ENCODE data around the gene DDX23. TPM values are rescaled to one million over a fixed set of nuclear protein-coding genes. Genes with fewer than 3 reads are reported as not detected.

DDX23 gene
- total and polyA plus RNA-seq, 3 experiments from 2014 or later = 51.0 to 148 (median 147) TPM

DNA sequence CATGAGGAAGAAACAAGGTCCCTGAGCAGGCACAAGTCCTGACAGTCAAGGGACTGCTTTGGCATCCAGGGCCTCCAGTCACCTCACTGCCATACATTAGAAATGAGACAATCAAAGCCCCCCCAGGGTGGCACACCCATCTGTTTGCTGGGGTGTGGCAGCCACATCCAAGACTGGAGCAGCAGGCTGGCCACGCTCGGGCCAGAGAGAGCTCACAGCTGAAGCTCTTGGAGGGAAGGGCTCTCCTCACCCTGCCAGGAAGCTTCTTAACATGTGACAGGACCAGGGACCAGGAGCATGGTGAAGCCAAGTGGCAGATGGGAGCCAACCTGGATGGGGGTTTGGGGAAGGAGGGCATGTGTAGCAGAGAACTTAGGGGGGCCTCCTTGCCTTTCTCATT, 23.7 kb downstream of the DDX23 start:
- no peak overlapping the region for H3K27ac ChIP-seq (ENCODE audit: low read depth, low read length)
- no peak overlapping the region for H3K27ac Mint-ChIP-seq
- H3K27me3 ChIP-seq (ENCODE audit: insufficient read depth, low read length, poor library complexity, severe bottlenecking) = no peaks in the 10 kb centered on the region
- no peak for DNase-seq
- H3K4me1 Mint-ChIP-seq = peaks cover 3 to 17% (median 7%) of the 10 kb centered on the region in 3 donors
- H3K9me3 Mint-ChIP-seq = no peaks in the 10 kb centered on the region
- H3K4me3 Mint-ChIP-seq = no peak overlapping the region
- H3K27me3 Mint-ChIP-seq = no peaks in the 10 kb centered on the region
- no peaks in the 10 kb centered on the region for H3K4me1 ChIP-seq (ENCODE audit: insufficient read depth, low read length)
- H3K36me3 ChIP-seq (ENCODE audit: insufficient read depth, low read length) = peaks cover 43% of the 10 kb centered on the region
- H3K36me3 Mint-ChIP-seq = peaks cover 0 to 54% (median 8%) of the 10 kb centered on the region in 3 donors
- H3K9me3 ChIP-seq (ENCODE audit: low read length) = no peaks in the 10 kb centered on the region
- H3K4me3 ChIP-seq (ENCODE audit: low read length) = no peak overlapping the region
- POLR2A ChIA-PET = interaction anchor here (1.2 kb wide), 1 partner anchor 11 kb away, joined by 4 read pairs; no protein-coding TSS in a partner anchor
- CTCF ChIA-PET = no interaction called here

GRCh38 chr12:48827513-48828096, 24.4 kb downstream of the DDX23 start:
- no peak overlapping the region for H3K27ac ChIP-seq (ENCODE audit: low read depth, low read length)
- Mint-ChIP-seq H3K27ac (no peak overlapping the region), H3K4me3 (no peak overlapping the region), H3K9me3 (no peaks in the 10 kb centered on the region), H3K36me3 (peaks cover 0 to 47% (median 6%) of the 10 kb centered on the region in 3 donors), H3K27me3 (peaks cover 0 to 1% of the 10 kb centered on the region in 2 donors), H3K4me1 (peaks cover 3 to 20% (median 7%) of the 10 kb centered on the region in 3 donors)
- DNase-seq = no peak
- ChIA-PET CTCF (interaction anchor here (1.3 to 2.4 kb wide), 2 partner anchors 13 to 32 kb away, joined by 6 to 7 read pairs; no protein-coding TSS in a partner anchor), POLR2A (interaction anchor here (1.2 kb wide), 1 partner anchor 11 kb away, joined by 4 read pairs; no protein-coding TSS in a partner anchor)
- no peaks in the 10 kb centered on the region for H3K27me3 ChIP-seq (ENCODE audit: insufficient read depth, low read length, poor library complexity, severe bottlenecking)
- H3K9me3 ChIP-seq (ENCODE audit: low read length) = no peaks in the 10 kb centered on the region
- no peak overlapping the region for H3K4me3 ChIP-seq (ENCODE audit: low read length)
- peaks cover 36% of the 10 kb centered on the region for H3K36me3 ChIP-seq (ENCODE audit: insufficient read depth, low read length)
- no peaks in the 10 kb centered on the region for H3K4me1 ChIP-seq (ENCODE audit: insufficient read depth, low read length)

GRCh38 chr12:48827026-48827425, 24.9 kb downstream of the DDX23 start:
- CTCF ChIA-PET = interaction anchor here (1.3 to 2.4 kb wide), 2 partner anchors 12 to 31 kb away, joined by 6 to 7 read pairs; no protein-coding TSS in a partner anchor
- H3K9me3 ChIP-seq (ENCODE audit: low read length) = no peaks in the 10 kb centered on the region
- Mint-ChIP-seq H3K27me3 (peaks cover 0 to 1% of the 10 kb centered on the region in 2 donors), H3K36me3 (peaks cover 0 to 42% (median 6%) of the 10 kb centered on the region in 3 donors), H3K4me3 (no peak overlapping the region), H3K27ac (peak overlapping the region in 1 of 8 donors; percentile 38), H3K4me1 (peaks cover 3 to 20% (median 7%) of the 10 kb centered on the region in 3 donors), H3K9me3 (no peaks in the 10 kb centered on the region)
- no peaks in the 10 kb centered on the region for H3K27me3 ChIP-seq (ENCODE audit: insufficient read depth, low read length, poor library complexity, severe bottlenecking)
- POLR2A ChIA-PET = no interaction called here
- no peak overlapping the region for H3K4me3 ChIP-seq (ENCODE audit: low read length)
- no peak for DNase-seq
- H3K36me3 ChIP-seq (ENCODE audit: insufficient read depth, low read length) = peaks cover 30% of the 10 kb centered on the region
- no peak overlapping the region for H3K27ac ChIP-seq (ENCODE audit: low read depth, low read length)
- no peaks in the 10 kb centered on the region for H3K4me1 ChIP-seq (ENCODE audit: insufficient read depth, low read length)

DNA sequence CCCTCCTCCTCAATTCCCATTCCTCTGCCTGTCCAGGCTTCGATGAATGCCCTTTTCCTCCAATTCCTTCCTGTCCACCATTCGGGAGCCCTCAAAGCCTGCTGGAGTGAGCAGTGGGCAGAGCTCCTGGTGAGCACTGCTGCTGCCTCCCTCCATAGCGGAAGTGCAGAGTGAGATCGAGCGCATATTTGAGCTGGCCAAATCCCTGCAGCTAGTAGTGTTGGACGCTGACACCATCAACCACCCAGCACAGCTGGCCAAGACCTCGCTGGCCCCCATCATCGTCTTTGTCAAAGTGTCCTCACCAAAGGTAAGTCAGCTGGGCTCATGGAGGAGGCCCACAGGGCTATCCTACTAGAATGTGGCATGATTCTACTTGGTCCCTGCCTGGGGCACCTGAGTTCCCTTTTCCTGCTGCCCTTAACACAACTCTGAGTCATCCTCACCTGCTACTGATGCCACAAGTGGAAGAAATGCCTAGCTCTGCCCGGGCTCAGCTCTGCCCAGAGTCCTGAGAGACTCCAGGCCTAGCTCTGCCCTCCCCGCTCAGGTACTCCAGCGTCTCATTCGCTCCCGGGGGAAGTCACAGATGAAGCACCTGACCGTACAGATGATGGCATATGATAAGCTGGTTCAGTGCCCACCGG, 25.6 kb downstream of the DDX23 start:
- ChIA-PET POLR2A (no interaction called here), CTCF (interaction anchor here (2.4 kb wide), 1 partner anchor 30 kb away, joined by 6 read pairs; no protein-coding TSS in a partner anchor)
- no peak overlapping the region for H3K27ac ChIP-seq (ENCODE audit: low read depth, low read length)
- H3K36me3 ChIP-seq (ENCODE audit: insufficient read depth, low read length) = peaks cover 23% of the 10 kb centered on the region
- Mint-ChIP-seq H3K27me3 (peaks cover 0 to 1% of the 10 kb centered on the region in 2 donors), H3K36me3 (peaks cover 0 to 35% (median 5%) of the 10 kb centered on the region in 3 donors), H3K4me1 (peaks cover 3 to 20% (median 7%) of the 10 kb centered on the region in 3 donors), H3K9me3 (no peaks in the 10 kb centered on the region), H3K4me3 (no peak overlapping the region), H3K27ac (peak overlapping the region in 1 of 8 donors; percentile 8)
- H3K4me1 ChIP-seq (ENCODE audit: insufficient read depth, low read length) = no peaks in the 10 kb centered on the region
- no peak for DNase-seq
- H3K27me3 ChIP-seq (ENCODE audit: insufficient read depth, low read length, poor library complexity, severe bottlenecking) = no peaks in the 10 kb centered on the region
- no peaks in the 10 kb centered on the region for H3K9me3 ChIP-seq (ENCODE audit: low read length)
- no peak overlapping the region for H3K4me3 ChIP-seq (ENCODE audit: low read length)

DNA sequence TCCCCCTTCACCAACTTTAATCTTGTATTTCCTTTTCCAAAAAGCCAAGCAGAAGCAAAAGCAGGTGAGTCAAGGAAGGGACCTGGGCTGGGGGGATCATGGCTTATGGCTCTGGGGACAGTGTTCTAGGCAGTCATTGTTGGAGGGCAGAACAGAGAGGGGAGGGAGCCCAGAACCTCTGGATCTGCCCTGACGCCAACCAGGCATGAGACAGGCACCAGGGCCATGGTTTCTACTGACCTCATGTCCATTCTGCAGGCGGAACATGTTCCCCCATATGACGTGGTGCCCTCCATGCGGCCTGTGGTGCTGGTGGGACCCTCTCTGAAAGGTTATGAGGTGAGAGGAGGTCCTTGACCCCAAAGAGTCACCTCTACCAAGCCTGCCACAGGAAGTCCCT, 27.1 kb downstream of the DDX23 start:
- Mint-ChIP-seq H3K36me3 (peaks cover 0 to 20% (median 3%) of the 10 kb centered on the region in 3 donors), H3K9me3 (no peaks in the 10 kb centered on the region), H3K4me1 (peaks cover 3 to 20% (median 7%) of the 10 kb centered on the region in 3 donors), H3K27ac (peak overlapping the region in 3 of 8 donors; percentile 18 to 79 (median 70)), H3K4me3 (no peak overlapping the region), H3K27me3 (peaks cover 0 to 1% of the 10 kb centered on the region in 2 donors)
- DNase-seq = no peak
- peaks cover 9% of the 10 kb centered on the region for H3K36me3 ChIP-seq (ENCODE audit: insufficient read depth, low read length)
- CTCF ChIA-PET = interaction anchor here (0.8 to 2.6 kb wide), 4 partner anchors 9 to 28 kb away, joined by 3 to 15 read pairs (median 3); no protein-coding TSS in a partner anchor
- H3K4me1 ChIP-seq (ENCODE audit: insufficient read depth, low read length) = no peaks in the 10 kb centered on the region
- H3K9me3 ChIP-seq (ENCODE audit: low read length) = no peaks in the 10 kb centered on the region
- no peaks in the 10 kb centered on the region for H3K27me3 ChIP-seq (ENCODE audit: insufficient read depth, low read length, poor library complexity, severe bottlenecking)
- POLR2A ChIA-PET = no interaction called here
- H3K27ac ChIP-seq (ENCODE audit: low read depth, low read length) = no peak overlapping the region
- H3K4me3 ChIP-seq (ENCODE audit: low read length) = no peak overlapping the region

DNA sequence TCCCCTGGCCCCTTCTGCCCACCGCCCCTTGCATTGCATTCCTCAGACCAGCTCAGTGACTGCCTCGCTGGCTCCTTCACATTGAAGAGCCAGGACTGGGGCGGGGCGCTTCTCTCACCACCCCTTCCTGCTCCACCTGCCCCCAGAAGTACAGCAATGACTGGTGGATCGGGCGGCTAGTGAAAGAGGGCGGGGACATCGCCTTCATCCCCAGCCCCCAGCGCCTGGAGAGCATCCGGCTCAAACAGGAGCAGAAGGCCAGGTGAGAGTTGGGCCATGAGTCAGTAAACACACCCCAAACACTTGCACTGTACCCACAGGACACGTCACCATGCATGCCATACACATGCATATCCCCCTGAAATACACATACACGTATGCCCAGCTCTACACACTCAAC, 27.9 kb downstream of the DDX23 start:
- Mint-ChIP-seq H3K4me3 (peak overlapping the region in 1 of 7 donors; percentile 6), H3K9me3 (no peaks in the 10 kb centered on the region), H3K4me1 (peaks cover 3 to 23% (median 10%) of the 10 kb centered on the region in 3 donors), H3K36me3 (peaks cover 0 to 12% (median 0%) of the 10 kb centered on the region in 3 donors), H3K27me3 (peaks cover 0 to 1% of the 10 kb centered on the region in 2 donors), H3K27ac (peak overlapping the region in 5 of 8 donors; percentile 47 to 71 (median 68))
- H3K27ac ChIP-seq (ENCODE audit: low read depth, low read length) = no peak overlapping the region
- no peaks in the 10 kb centered on the region for H3K27me3 ChIP-seq (ENCODE audit: insufficient read depth, low read length, poor library complexity, severe bottlenecking)
- no peak overlapping the region for H3K4me3 ChIP-seq (ENCODE audit: low read length)
- POLR2A ChIA-PET = interaction anchor here (0.5 kb wide), 1 partner anchor 26 kb away, joined by 5 read pairs; no protein-coding TSS in a partner anchor
- CTCF ChIA-PET = interaction anchor here (1.3 to 2.6 kb wide), 3 partner anchors 8 to 156 kb away, joined by 3 to 15 read pairs (median 5); no protein-coding TSS in a partner anchor
- no peaks in the 10 kb centered on the region for H3K9me3 ChIP-seq (ENCODE audit: low read length)
- peaks cover 2% of the 10 kb centered on the region for H3K36me3 ChIP-seq (ENCODE audit: insufficient read depth, low read length)
- peak in 3 of 5 donors; percentile 10 to 65 (median 28) for DNase-seq
- H3K4me1 ChIP-seq (ENCODE audit: insufficient read depth, low read length) = peaks cover 2% of the 10 kb centered on the region

GRCh38 chr12:48823281-48823680, 28.7 kb downstream of the DDX23 start:
- Histone ChIP-seq H3K36me3 (ENCODE audit: insufficient read depth, low read length) (no peaks in the 10 kb centered on the region), H3K4me1 (ENCODE audit: insufficient read depth, low read length) (peaks cover 5% of the 10 kb centered on the region), H3K4me3 (ENCODE audit: low read length) (no peak overlapping the region), H3K27me3 (ENCODE audit: insufficient read depth, low read length, poor library complexity, severe bottlenecking) (no peaks in the 10 kb centered on the region), H3K9me3 (ENCODE audit: low read length) (no peaks in the 10 kb centered on the region), H3K27ac (ENCODE audit: low read depth, low read length) (no peak overlapping the region)
- H3K4me1 Mint-ChIP-seq = peaks cover 7 to 24% (median 13%) of the 10 kb centered on the region in 3 donors
- no peak overlapping the region for H3K4me3 Mint-ChIP-seq
- peaks cover 0 to 4% (median 0%) of the 10 kb centered on the region in 3 donors for H3K36me3 Mint-ChIP-seq
- peaks cover 0 to 1% of the 10 kb centered on the region in 2 donors for H3K27me3 Mint-ChIP-seq
- peak overlapping the region in 2 of 8 donors; percentile 52 to 70 for H3K27ac Mint-ChIP-seq
- DNase-seq = no peak
- ChIA-PET CTCF (interaction anchor here (1.3 to 2.6 kb wide), 4 partner anchors 7 to 157 kb away, joined by 3 to 15 read pairs (median 4); no protein-coding TSS in a partner anchor), POLR2A (interaction anchor here (0.5 kb wide), 1 partner anchor 25 kb away, joined by 5 read pairs; no protein-coding TSS in a partner anchor)
- no peaks in the 10 kb centered on the region for H3K9me3 Mint-ChIP-seq

All from CD8-positive, alpha-beta memory T cell (primary cell).